NCI-H1092 (cell line): ENCODE data around the gene GABPB2.
A peak's percentile ranks its signal among the peaks of the same experiment; 100 is the strongest.
"Not testable (repeated sequence)": the region's sequence is repeated elsewhere in the genome, so short reads cannot be mapped to it uniquely, and the experiment has no call there.

ENCODE experiments used
- DNase-seq: peaks from one replicate; lab custom pipeline; 2025; lab: John Stamatoyannopoulos, UW

Gene GABPB2

GRCh38 chr1:151060007-151060656, 10.4 kb upstream of the GABPB2 start, which contains the start of gene MLLT11:
MLLT11 (plus strand) TSS chr1:151060397; CDS start chr1:151067225, 6,828 bp downstream.
- DNase-seq = peak; percentile 79

GRCh38 chr1:151060657-151061421, 9.7 kb upstream of the GABPB2 start:
- peak; percentile 12 for DNase-seq

GRCh38 chr1:151061704-151062103, 8.9 kb upstream of the GABPB2 start:
- DNase-seq = no peak

- DNase-seq = no peak
Observed at GRCh38 chr1:151062741-151063371, 7.7 kb upstream of the GABPB2 start.

GRCh38 chr1:151065089-151065645, 5.4 kb upstream of the GABPB2 start:
- no peak for DNase-seq

GRCh38 chr1:151067185-151067584, 3.4 kb upstream of the GABPB2 start:
- no peak for DNase-seq

GRCh38 chr1:151069103-151069486, 1.5 kb upstream of the GABPB2 start:
- DNase-seq = no peak

GRCh38 chr1:151072224-151072623, 1.7 kb downstream of the GABPB2 start:
- no peak for DNase-seq

GRCh38 chr1:151085953-151086559, 15.5 kb downstream of the GABPB2 start:
- no peak for DNase-seq

- not testable (repeated sequence) for DNase-seq
Observed at GRCh38 chr1:151097426-151097825, 26.9 kb downstream of the GABPB2 start.

- DNase-seq = no peak
Observed at GRCh38 chr1:151098126-151098525, 27.6 kb downstream of the GABPB2 start.

GRCh38 chr1:151104630-151105029, 34.1 kb downstream of the GABPB2 start:
- no peak for DNase-seq

GRCh38 chr1:151106894-151107293, 36.3 kb downstream of the GABPB2 start:
- DNase-seq = no peak

GRCh38 chr1:151108331-151108730, 37.8 kb downstream of the GABPB2 start:
- no peak for DNase-seq

- no peak for DNase-seq
Observed at GRCh38 chr1:151113877-151114276, 43.3 kb downstream of the GABPB2 start.

GRCh38 chr1:151124763-151125403, 54.3 kb downstream of the GABPB2 start:
- DNase-seq = no peak

- DNase-seq = no peak
Observed at GRCh38 chr1:151128800-151129199, 58.2 kb downstream of the GABPB2 start.

- peak; percentile 89 for DNase-seq
Observed at GRCh38 chr1:151130987-151131586, 60.5 kb downstream of the GABPB2 start.

GRCh38 chr1:151131701-151132334, 61.3 kb downstream of the GABPB2 start:
- DNase-seq = no peak

- DNase-seq = no peak
Observed at GRCh38 chr1:151132335-151133017, 61.9 kb downstream of the GABPB2 start.
